ENCODE measurements around the gene LARP6. TPM values are rescaled to one million over a fixed set of nuclear protein-coding genes. Genes with fewer than 3 reads are reported as not detected.
A peak's percentile ranks its signal among the peaks of the same experiment; 100 is the strongest.
"Not testable (repeated sequence)": the region's sequence is repeated elsewhere in the genome, so short reads cannot be mapped to it uniquely, and the experiment has no call there.

LARP6 gene
- total RNA-seq, 1 donor from 2014 or later: 24.8 TPM

- Mint-ChIP-seq H3K4me1 (peaks cover 15% of the 10 kb centered on the region), H3K27me3 (ENCODE audit: low read depth) (no peaks in the 10 kb centered on the region), H3K4me3 (no peak overlapping the region), H3K27ac (no peak overlapping the region), H3K36me3 (peaks cover 6% of the 10 kb centered on the region), H3K9me3 (peaks cover 10% of the 10 kb centered on the region)
- no peak for DNase-seq (ENCODE audit: low spot score in 2 of 2, unreplicated experiment in 2 of 2)
- TF ChIP-seq CTCF (IDR thresholded peaks at IDR 0.05; ENCODE audit: unreplicated experiment): no peak
These were observed 19.5 kb upstream of the LARP6 start for GRCh38 chr15:70873232-70874054.

GRCh38 chr15:70871490-70871889 is 17.5 kb upstream of the LARP6 start:
- not testable (repeated sequence) for DNase-seq (ENCODE audit: low spot score in 2 of 2, unreplicated experiment in 2 of 2); H3K4me3 Mint-ChIP-seq; H3K27me3 Mint-ChIP-seq (ENCODE audit: low read depth); H3K36me3 Mint-ChIP-seq; H3K27ac Mint-ChIP-seq
- Mint-ChIP-seq H3K9me3 (peaks cover 10% of the 10 kb centered on the region), H3K4me1 (peaks cover 27% of the 10 kb centered on the region)

- Mint-ChIP-seq H3K4me3 (no peak overlapping the region), H3K36me3 (peaks cover 6% of the 10 kb centered on the region), H3K9me3 (peaks cover 10% of the 10 kb centered on the region), H3K4me1 (peaks cover 27% of the 10 kb centered on the region), H3K27ac (peak overlapping the region; percentile 77), H3K27me3 (ENCODE audit: low read depth) (no peaks in the 10 kb centered on the region)
- no peak for DNase-seq (ENCODE audit: low spot score in 2 of 2, unreplicated experiment in 2 of 2)
- no peak for TF ChIP-seq CTCF (IDR thresholded peaks at IDR 0.05; ENCODE audit: unreplicated experiment)
These were observed 16.1 kb upstream of the LARP6 start for GRCh38 chr15:70870051-70870450.

GRCh38 chr15:70869346-70869745 is 15.4 kb upstream of the LARP6 start:
- H3K27me3 Mint-ChIP-seq (ENCODE audit: low read depth): no peaks in the 10 kb centered on the region
- no peak for TF ChIP-seq CTCF (IDR thresholded peaks at IDR 0.05; ENCODE audit: unreplicated experiment)
- no peak overlapping the region for H3K4me3 Mint-ChIP-seq
- peaks cover 27% of the 10 kb centered on the region for H3K4me1 Mint-ChIP-seq
- H3K36me3 Mint-ChIP-seq: peaks cover 6% of the 10 kb centered on the region
- H3K9me3 Mint-ChIP-seq: peaks cover 10% of the 10 kb centered on the region
- no peak for DNase-seq (ENCODE audit: low spot score in 2 of 2, unreplicated experiment in 2 of 2)
- H3K27ac Mint-ChIP-seq: peak overlapping the region; percentile 62

- H3K4me3 Mint-ChIP-seq: no peak overlapping the region
- peak overlapping the region; percentile 37 for H3K27ac Mint-ChIP-seq
- peaks cover 35% of the 10 kb centered on the region for H3K4me1 Mint-ChIP-seq
- DNase-seq (ENCODE audit: low spot score in 2 of 2, unreplicated experiment in 2 of 2): no peak
- H3K9me3 Mint-ChIP-seq: peaks cover 5% of the 10 kb centered on the region
- TF ChIP-seq CTCF (IDR thresholded peaks at IDR 0.05; ENCODE audit: unreplicated experiment): no peak
- peaks cover 5% of the 10 kb centered on the region for H3K36me3 Mint-ChIP-seq
- H3K27me3 Mint-ChIP-seq (ENCODE audit: low read depth): no peaks in the 10 kb centered on the region
These were observed 14.0 kb upstream of the LARP6 start for GRCh38 chr15:70867911-70868467.

GRCh38 chr15:70866982-70867641 is 13.2 kb upstream of the LARP6 start:
- H3K4me3 Mint-ChIP-seq: no peak overlapping the region
- DNase-seq (ENCODE audit: low spot score in 2 of 2, unreplicated experiment in 2 of 2): no peak
- no peak overlapping the region for H3K27ac Mint-ChIP-seq
- H3K9me3 Mint-ChIP-seq: peaks cover under 1% of the 10 kb centered on the region
- TF ChIP-seq CTCF (IDR thresholded peaks at IDR 0.05; ENCODE audit: unreplicated experiment): no peak
- no peaks in the 10 kb centered on the region for H3K27me3 Mint-ChIP-seq (ENCODE audit: low read depth)
- peaks cover 1% of the 10 kb centered on the region for H3K36me3 Mint-ChIP-seq
- H3K4me1 Mint-ChIP-seq: peaks cover 35% of the 10 kb centered on the region
